ENCODE results near the gene SLC16A14.
A peak's percentile ranks its signal among the peaks of the same experiment; 100 is the strongest.
"Not testable (repeated sequence)": the region's sequence is repeated elsewhere in the genome, so short reads cannot be mapped to it uniquely, and the experiment has no call there.

The SLC16A14 gene, protein sequence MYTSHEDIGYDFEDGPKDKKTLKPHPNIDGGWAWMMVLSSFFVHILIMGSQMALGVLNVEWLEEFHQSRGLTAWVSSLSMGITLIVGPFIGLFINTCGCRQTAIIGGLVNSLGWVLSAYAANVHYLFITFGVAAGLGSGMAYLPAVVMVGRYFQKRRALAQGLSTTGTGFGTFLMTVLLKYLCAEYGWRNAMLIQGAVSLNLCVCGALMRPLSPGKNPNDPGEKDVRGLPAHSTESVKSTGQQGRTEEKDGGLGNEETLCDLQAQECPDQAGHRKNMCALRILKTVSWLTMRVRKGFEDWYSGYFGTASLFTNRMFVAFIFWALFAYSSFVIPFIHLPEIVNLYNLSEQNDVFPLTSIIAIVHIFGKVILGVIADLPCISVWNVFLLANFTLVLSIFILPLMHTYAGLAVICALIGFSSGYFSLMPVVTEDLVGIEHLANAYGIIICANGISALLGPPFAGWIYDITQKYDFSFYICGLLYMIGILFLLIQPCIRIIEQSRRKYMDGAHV

DNA sequence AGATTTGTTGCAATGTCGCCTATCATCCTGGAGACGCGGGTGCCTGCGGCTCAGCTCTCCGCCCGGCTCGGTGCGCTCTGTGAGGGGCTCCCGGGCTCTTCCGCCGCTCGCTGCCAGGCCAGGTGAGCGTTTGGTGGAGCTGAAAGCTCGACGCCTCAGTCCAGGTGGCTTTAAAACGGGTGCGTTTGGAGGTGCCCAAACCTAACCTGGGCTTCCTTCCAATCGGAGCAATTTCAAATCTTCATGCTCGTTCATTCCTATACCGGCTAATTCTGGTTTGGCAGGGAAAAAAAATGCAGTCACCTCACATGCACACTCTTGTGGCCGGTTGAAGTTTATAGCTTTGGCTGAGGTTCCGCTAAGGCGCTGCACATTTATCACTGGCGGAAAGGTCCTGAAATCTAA lies at the start of gene SLC16A14:
SLC16A14 (minus strand) TSS at position 274 of the 405 bp plus-strand sequence. CDS start 9,572 bp downstream, outside the sequence.
- Histone ChIP-seq H3K36me3 (ENCODE audit: control insufficient read depth in 2 of 2, insufficient read depth in 1 of 2, low read length in 2 of 2) (peaks cover 3 to 8% of the 10 kb centered on the region in 2 experiments; a peak in 2 of 3 replicates), H3K9me3 (ENCODE audit: control insufficient read depth, insufficient read depth, low read depth, low read length) (no peaks in the 10 kb centered on the region), H3K4me1 (ENCODE audit: control insufficient read depth, insufficient read depth, low read length) (no peaks in the 10 kb centered on the region), H3K27ac (ENCODE audit: extremely low read depth, low read depth, low read length) (peak within 1 kb of the TSS; percentile 76; the same call in 1 of the 2 replicates), H3K4me3 (ENCODE audit: low read depth, low read length) (peak within 1 kb of the TSS; percentile 76)
- ChIA-PET POLR2A (no interaction called here), CTCF (interaction anchor here (0.7 to 3.3 kb wide), 10 partner anchors 8 to 157 kb away, joined by 3 to 15 read pairs (median 4); no protein-coding TSS in a partner anchor)
- TF ChIP-seq, protein P1, sequence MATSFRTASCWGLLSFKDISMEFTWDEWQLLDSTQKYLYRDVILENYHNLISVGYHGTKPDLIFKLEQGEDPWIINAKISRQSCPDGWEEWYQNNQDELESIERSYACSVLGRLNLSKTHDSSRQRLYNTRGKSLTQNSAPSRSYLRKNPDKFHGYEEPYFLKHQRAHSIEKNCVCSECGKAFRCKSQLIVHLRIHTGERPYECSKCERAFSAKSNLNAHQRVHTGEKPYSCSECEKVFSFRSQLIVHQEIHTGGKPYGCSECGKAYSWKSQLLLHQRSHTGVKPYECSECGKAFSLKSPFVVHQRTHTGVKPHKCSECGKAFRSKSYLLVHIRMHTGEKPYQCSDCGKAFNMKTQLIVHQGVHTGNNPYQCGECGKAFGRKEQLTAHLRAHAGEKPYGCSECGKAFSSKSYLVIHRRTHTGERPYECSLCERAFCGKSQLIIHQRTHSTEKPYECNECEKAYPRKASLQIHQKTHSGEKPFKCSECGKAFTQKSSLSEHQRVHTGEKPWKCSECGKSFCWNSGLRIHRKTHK (tag by site-specific recombination; IDR thresholded peaks at IDR 0.05) = no peak
- no peak for TF ChIP-seq ZNF248 (tag by site-specific recombination; IDR thresholded peaks at IDR 0.05)
- TF ChIP-seq, protein P2, sequence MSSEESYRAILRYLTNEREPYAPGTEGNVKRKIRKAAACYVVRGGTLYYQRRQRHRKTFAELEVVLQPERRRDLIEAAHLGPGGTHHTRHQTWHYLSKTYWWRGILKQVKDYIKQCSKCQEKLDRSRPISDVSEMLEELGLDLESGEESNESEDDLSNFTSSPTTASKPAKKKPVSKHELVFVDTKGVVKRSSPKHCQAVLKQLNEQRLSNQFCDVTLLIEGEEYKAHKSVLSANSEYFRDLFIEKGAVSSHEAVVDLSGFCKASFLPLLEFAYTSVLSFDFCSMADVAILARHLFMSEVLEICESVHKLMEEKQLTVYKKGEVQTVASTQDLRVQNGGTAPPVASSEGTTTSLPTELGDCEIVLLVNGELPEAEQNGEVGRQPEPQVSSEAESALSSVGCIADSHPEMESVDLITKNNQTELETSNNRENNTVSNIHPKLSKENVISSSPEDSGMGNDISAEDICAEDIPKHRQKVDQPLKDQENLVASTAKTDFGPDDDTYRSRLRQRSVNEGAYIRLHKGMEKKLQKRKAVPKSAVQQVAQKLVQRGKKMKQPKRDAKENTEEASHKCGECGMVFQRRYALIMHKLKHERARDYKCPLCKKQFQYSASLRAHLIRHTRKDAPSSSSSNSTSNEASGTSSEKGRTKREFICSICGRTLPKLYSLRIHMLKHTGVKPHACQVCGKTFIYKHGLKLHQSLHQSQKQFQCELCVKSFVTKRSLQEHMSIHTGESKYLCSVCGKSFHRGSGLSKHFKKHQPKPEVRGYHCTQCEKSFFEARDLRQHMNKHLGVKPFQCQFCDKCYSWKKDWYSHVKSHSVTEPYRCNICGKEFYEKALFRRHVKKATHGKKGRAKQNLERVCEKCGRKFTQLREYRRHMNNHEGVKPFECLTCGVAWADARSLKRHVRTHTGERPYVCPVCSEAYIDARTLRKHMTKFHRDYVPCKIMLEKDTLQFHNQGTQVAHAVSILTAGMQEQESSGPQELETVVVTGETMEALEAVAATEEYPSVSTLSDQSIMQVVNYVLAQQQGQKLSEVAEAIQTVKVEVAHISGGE (tag by site-specific recombination; conservative IDR thresholded peaks at IDR 0.05; ENCODE audit: low read depth) = peak; percentile 25; the same call in 1 of the 2 replicates
- no peak for TF ChIP-seq ZNF350 (tag by site-specific recombination; IDR thresholded peaks at IDR 0.05)
- 0 out of 2 replicates have a peak, but pooled peaks have one; percentile 4 for TF ChIP-seq ZEB2 (tag by site-specific recombination; IDR thresholded peaks at IDR 0.05)
- TF ChIP-seq ZNF138 (tag by site-specific recombination; IDR thresholded peaks at IDR 0.05; ENCODE audit: borderline replicate concordance) = no peak
- peak; percentile 50; the same call in 1 of the 2 replicates for TF ChIP-seq ZBTB17 (tag by site-specific recombination; IDR thresholded peaks at IDR 0.05)
- TF ChIP-seq ZNF521 (tag by site-specific recombination; IDR thresholded peaks at IDR 0.05) = no peak
- no peak for TF ChIP-seq ZBTB21 (tag by site-specific recombination; IDR thresholded peaks at IDR 0.05)
- TF ChIP-seq ZNF654 (tag by site-specific recombination; IDR thresholded peaks at IDR 0.05; ENCODE audit: low read depth) = peak; percentile 17; the same call in 1 of the 2 replicates
- peak; percentile 4; the same call in 1 of the 2 replicates for TF ChIP-seq ZNF335 (tag by site-specific recombination; conservative IDR thresholded peaks at IDR 0.05)
- TF ChIP-seq GLIS1 (tag by site-specific recombination; IDR thresholded peaks at IDR 0.05) = no peak
- no peak for TF ChIP-seq ZNF473 (tag by site-specific recombination; IDR thresholded peaks at IDR 0.05)
- TF ChIP-seq, protein P3, sequence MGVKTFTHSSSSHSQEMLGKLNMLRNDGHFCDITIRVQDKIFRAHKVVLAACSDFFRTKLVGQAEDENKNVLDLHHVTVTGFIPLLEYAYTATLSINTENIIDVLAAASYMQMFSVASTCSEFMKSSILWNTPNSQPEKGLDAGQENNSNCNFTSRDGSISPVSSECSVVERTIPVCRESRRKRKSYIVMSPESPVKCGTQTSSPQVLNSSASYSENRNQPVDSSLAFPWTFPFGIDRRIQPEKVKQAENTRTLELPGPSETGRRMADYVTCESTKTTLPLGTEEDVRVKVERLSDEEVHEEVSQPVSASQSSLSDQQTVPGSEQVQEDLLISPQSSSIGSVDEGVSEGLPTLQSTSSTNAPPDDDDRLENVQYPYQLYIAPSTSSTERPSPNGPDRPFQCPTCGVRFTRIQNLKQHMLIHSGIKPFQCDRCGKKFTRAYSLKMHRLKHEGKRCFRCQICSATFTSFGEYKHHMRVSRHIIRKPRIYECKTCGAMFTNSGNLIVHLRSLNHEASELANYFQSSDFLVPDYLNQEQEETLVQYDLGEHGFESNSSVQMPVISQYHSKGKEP (tag by site-specific recombination; IDR thresholded peaks at IDR 0.05) = peak; percentile 56; the same call in 1 of the 2 replicates

DNA sequence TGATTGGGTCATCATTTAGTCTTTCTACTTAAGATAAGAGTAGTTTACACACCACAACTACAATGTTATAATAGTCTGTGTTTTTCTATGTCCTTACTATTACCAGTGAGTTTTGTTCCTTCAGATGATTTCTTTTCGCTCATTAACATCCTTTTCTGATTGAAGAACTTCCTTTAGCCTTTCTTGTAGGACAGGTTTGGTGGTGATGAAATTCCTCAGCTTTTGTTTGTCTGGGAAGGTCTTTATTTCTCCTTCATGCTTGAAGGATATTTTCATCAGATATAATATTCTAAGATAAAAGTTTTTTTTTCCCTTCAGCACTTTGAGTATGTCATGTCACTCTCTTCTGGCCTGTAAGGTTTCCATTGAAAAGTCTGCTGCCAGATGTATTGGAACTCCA lies 38.0 kb upstream of the SLC16A14 start:
- H3K36me3 ChIP-seq (ENCODE audit: control insufficient read depth in 2 of 2, insufficient read depth in 1 of 2, low read length in 2 of 2) = no peaks in the 10 kb centered on the region
- CTCF ChIA-PET = no interaction called here
- POLR2A ChIA-PET = no interaction called here
- TF ChIP-seq ZNF324 (tag by site-specific recombination; IDR thresholded peaks at IDR 0.05) = no peak
- TF ChIP-seq ZNF426 (tag by site-specific recombination; IDR thresholded peaks at IDR 0.05) = no peak
- no peak for TF ChIP-seq ZFP69B (tag by site-specific recombination; IDR thresholded peaks at IDR 0.05)
- TF ChIP-seq, protein P2 (tag by site-specific recombination; conservative IDR thresholded peaks at IDR 0.05; ENCODE audit: low read depth) = no peak
- TF ChIP-seq ZNF350 (tag by site-specific recombination; IDR thresholded peaks at IDR 0.05) = no peak
- no peak overlapping the region for H3K4me3 ChIP-seq (ENCODE audit: low read depth, low read length)
- H3K4me1 ChIP-seq (ENCODE audit: control insufficient read depth, insufficient read depth, low read length) = no peaks in the 10 kb centered on the region
- no peaks in the 10 kb centered on the region for H3K9me3 ChIP-seq (ENCODE audit: control insufficient read depth, insufficient read depth, low read depth, low read length)
- H3K27ac ChIP-seq (ENCODE audit: extremely low read depth, low read depth, low read length) = no peak overlapping the region

DNA sequence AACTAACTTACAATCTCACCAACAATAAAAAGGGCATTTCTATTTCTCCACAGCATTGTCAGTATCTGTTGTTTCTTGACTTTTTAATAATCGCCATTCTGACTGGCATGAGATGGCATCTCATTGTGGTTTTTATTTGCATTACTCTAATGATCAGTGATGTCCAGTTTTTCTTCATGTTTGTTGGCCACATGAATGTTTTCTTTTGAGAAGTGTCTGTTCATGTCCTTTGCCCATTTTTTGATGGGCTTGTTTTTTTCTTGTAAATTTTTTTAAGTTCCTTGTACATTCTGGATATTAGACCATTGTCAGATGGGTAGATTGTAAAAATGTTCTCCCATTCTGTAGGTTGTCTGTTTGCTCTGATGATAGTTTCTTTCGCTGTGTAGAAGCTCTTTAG lies 33.2 kb upstream of the SLC16A14 start:
- H3K4me1 ChIP-seq (ENCODE audit: control insufficient read depth, insufficient read depth, low read length); CTCF ChIA-PET; H3K4me3 ChIP-seq (ENCODE audit: low read depth, low read length); H3K9me3 ChIP-seq (ENCODE audit: control insufficient read depth, insufficient read depth, low read depth, low read length); H3K36me3 ChIP-seq (ENCODE audit: control insufficient read depth in 2 of 2, insufficient read depth in 1 of 2, low read length in 2 of 2); POLR2A ChIA-PET; H3K27ac ChIP-seq (ENCODE audit: extremely low read depth, low read depth, low read length): not testable (repeated sequence)

Data from HEK293 (cell line).